ENCODE measurements around the gene NECAB2.

GRCh38 chr16:84003038-84003437, 35.0 kb downstream of the NECAB2 start:
- TF ChIP-seq POLR2AphosphoS5 (IDR thresholded peaks at IDR 0.05) (no peak), CTCF (IDR thresholded peaks at IDR 0.05) (no peak)

All from suprapubic skin (tissue), 3 donors.